NT2/D1 (cell line): ENCODE results near the gene DNAJA2.

Source experiments
- SUZ12 ChIP-seq: IDR thresholded peaks from 2 replicates; pipeline ENCODE4 v1.6.1; 2011; ENCODE audit not compliant: insufficient read length, insufficient read depth; ENCODE audit errors: extremely low read depth
- ZNF274 ChIP-seq: IDR thresholded peaks from 2 replicates; pipeline ENCODE4 v1.6.1; 2011; ENCODE audit warnings: mild to moderate bottlenecking, low read depth, low read length

DNA sequence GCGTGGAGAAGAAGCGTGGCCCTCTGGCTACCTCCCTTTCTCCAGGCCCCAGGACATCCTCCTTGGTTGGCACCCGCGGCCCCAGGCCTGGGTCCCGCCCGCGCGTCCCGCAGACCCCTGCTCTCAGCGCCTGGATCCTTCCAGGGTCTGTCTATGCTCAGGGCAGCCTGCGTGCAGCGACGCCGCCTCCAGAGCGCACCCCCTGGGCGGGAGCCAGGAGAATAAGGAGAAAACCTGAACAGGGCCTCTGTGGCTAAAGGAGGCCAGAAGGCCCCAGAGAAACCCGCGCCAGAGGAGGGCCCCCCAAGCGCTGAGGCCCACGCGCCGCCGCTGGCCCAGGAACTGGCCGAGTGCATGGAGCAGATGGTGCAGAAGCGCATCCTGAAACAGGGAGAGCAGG lies 40.4 kb upstream of the DNAJA2 start:
- TF ChIP-seq ZNF274 (no peak), SUZ12 (no peak)
